AML-193 (cell line): ENCODE data around the gene PHOX2A.

Experiments
- DNase-seq, 2 experiments: peaks; one replicate each; lab custom pipeline; 2025; lab: John Stamatoyannopoulos, UW

Gene PHOX2A

DNA sequence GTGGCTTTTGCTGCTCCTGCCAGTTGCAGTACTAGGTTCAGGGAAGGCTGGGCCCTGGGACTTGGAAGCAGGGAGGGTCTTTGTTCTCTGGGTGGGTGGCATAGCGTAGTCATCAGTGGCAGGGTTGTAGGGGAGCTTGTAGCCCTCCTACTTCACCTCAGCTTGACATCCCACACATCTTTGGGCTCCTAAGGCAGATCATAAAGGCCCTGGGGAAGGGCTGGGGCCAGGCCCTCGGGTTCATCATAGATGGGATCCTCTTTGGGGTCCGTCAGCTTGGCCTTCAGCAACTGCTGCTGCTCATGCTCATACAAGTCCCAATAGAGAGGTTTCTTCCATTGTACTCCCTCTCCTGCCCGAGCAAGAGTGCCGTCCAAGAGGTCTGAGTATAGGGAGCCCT lies 6.0 kb upstream of the PHOX2A start:
- no peak for DNase-seq

GRCh38 chr11:72247584-72247983 lies 3.6 kb upstream of the PHOX2A start:
- DNase-seq, result no peak

GRCh38 chr11:72245263-72245816 lies 1.4 kb upstream of the PHOX2A start:
- DNase-seq, result no peak

GRCh38 chr11:72244361-72245262 lies 636 bp upstream of the PHOX2A start:
- DNase-seq, result no peak

DNA sequence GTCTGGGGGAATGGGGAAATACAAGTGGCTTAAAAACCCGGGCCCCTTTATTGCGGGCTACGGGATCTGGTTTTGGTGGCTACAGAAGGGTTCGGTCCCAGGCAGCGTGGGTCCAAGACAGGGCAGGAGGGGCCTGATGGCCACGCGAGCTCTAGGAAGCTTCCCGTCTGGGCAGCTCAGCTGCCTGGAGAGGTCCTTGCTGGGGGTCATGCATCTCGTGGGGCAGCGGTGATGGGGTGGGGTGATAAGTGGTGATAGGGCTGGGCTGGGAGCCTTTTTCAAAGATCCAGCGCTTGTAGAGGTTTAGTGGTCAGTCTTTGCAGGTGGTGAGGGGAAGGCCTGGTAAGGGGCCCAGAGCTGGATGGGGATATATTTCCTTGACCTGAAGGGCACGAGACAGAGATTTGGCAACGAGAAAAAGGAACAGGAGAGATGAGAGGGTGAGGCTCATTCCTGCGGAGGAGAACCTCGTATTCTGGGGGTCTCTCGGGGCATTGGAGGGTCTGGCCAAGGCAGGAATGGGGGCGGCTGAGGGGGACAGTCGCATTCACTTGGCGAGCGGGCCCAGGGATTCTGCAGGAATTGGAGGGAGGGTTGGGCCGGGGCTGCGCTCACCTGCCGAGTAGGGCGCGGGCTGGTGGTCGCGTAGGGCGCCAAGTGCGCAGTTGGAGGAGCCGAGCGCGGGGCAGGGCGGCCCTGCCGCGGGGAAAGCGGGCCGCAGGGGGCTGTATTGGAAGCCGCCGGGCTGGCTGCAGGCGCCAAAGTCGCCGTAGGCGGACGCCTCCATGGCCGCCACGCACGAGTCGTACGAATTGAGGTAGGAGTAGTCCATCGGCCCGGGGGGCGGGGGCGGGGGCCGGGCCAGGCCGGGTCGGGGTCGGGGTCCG lies 560 bp downstream of the PHOX2A start:
- no peak for DNase-seq

- no peak for DNase-seq
Observed at GRCh38 chr11:72242141-72242540, 1.8 kb downstream of the PHOX2A start.

DNA sequence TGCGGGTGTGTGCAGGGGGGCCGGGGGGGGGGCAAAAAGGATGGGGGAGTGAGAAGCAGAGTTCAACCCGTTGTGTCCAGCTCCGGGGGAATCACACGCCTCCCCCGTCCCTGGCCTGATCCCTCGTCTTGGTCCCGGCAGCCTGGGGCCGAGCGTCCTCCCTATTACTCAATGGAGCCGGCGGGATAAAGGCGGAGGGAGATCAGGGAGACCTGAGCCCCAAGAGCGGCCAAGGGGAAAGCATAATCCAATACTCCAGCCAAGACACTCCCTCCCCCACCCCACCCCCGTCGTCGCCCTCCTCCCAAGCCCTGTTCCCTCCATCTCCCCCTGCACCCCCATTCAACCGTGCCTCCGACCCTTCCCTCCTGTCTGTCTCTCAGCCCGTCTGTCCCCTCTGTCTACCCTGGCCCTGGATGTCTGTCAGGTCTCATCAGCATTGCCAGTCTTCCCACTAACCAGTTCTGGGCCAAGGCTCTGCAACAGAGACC lies 2.6 kb downstream of the PHOX2A start:
- no peak for DNase-seq

DNA sequence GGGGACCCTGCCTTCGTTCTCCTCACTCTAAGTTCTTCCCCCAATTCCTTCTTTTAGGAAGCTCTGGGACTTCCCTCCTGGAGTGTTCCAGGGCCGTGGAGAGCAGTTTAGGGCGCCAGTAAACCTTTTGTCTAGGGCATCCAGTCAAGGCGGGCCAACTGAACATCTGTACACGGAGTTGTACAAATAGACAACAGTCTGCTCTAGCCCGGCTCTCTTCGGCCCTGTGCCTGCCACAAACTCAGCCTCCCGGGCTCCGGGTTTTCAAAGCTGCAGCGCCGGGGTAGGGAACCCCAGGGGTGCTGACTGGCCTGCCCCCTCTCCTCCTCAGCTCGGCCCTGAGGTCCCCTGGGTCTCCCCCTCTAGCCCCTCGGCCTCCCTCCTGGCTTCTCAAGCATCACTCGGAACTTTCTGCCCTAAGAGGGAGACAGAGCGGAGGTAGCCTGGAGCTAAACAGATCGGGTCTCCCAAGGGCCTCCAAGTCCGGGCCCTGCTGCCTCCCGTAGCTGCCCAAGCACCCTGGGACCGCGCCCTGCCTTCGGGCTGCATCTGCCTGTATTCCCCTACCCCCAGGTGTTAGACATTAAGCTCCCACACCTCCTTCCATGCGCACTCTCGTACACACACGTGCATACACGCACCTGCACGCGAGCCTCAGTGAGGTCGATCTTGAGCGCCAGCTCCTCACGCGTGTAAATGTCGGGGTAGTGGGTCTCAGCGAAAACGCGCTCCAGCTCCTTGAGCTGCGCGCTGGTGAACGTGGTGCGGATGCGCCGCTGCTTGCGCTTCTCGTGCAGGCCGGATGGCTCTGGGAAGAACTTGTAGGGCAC lies 3.3 kb downstream of the PHOX2A start:
- no peak for DNase-seq

- no peak for DNase-seq
Observed at GRCh38 chr11:72239849-72240460, 4.0 kb downstream of the PHOX2A start.

DNA sequence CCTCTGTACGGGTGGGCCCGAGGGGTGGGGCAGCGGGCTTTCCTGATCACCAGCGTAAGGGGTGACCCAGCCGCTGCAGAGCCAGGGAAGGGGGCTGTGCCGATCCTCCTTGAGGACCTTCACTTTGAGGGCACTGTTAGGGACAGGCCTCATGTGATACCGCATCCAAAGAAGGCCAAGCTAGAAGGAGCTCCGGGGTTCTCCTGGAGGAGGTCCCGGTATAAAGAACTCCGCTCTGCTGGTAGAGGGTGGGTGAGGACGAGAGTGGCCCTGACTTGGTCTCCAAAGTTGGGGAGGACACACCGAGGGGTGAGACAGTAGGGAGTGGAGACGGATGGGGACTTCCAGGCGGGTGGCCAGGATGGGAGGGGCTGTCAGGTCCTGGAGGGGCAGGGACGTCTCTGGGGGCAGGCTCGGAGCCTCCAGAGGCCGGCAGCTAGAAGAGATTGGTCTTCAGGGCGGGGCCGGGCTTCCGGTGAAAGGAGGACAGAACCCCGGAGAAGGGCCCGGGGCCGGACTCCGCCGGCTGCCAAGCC lies 4.6 kb downstream of the PHOX2A start:
- no peak for DNase-seq

DNA sequence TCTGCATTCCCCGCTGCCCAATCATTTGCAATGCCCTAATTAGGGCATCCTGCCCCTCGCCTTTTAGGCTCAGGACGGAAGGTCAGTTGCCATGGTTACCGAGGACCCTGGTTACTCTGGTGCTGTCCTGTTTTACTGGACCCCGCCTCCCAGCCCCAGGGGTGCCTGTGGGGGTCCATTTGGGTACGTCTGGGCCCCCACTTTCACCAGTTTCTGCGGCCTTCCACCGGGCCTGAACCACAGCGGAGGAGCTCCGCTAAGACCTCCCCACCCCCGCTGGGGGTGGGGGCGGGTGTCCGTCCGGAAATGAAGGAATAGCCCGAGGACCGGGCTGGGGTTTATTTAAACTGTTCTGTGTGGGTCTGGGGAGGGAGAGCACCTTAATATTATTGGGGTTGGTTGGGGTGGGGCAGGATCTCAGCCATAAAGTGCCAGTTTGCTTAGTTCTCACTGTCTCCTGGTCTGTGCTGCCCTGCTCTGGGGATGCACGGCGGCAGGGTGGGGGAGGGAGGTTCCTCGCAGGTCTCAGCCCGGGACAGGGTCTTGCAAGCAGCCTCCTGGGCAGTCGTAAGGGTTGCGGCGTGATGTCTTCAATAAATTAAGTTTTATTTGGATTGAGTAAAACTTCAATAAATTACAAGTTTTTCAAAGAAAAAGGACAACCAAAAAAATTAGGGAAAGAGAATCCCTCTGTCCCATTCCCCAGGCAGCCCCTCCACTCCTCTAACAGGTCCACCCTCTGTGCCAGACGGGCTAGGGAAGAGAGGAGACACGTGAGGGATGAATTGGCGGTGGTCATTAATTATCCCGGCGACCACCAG lies 5.3 kb downstream of the PHOX2A start:
- DNase-seq, result no peak

DNA sequence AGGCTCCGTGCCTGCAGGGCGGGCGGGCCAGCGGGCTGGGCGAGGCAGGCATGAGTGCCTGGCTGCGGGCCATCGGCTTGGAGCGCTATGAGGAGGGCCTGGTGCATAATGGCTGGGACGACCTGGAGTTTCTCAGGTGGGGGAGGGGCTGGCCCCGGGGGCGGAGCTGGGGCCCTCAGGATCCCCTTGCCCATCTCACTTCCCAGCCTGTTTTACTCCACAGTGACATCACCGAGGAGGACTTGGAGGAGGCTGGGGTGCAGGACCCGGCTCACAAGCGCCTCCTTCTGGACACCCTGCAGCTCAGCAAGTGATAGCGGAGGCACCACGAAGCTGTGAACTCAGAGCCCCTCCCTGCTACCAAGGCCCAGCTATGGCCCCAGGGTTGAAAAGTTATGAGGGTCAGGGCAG lies 5.9 kb downstream of the PHOX2A start:
- DNase-seq, result peak; percentile 13 to 19

- DNase-seq, result no peak
Observed at GRCh38 chr11:72237112-72237931, 6.7 kb downstream of the PHOX2A start.

DNA sequence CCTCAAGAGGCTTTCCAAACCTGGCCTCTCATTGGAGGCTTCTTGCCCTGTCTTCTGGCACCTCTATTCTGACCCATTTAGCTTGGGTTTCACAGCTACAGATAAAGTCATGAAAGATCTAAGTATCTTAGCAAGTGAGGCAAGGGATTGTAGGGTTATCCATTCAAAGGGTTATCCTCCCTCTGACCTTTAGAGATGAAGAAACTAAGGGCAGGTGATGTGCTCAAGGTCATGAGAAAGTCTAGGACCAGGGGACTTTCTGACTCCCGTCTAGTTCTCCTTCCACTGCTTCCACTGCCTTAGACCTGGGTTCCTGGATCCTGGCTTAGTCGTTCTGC lies 7.2 kb downstream of the PHOX2A start:
- DNase-seq, result no peak

DNA sequence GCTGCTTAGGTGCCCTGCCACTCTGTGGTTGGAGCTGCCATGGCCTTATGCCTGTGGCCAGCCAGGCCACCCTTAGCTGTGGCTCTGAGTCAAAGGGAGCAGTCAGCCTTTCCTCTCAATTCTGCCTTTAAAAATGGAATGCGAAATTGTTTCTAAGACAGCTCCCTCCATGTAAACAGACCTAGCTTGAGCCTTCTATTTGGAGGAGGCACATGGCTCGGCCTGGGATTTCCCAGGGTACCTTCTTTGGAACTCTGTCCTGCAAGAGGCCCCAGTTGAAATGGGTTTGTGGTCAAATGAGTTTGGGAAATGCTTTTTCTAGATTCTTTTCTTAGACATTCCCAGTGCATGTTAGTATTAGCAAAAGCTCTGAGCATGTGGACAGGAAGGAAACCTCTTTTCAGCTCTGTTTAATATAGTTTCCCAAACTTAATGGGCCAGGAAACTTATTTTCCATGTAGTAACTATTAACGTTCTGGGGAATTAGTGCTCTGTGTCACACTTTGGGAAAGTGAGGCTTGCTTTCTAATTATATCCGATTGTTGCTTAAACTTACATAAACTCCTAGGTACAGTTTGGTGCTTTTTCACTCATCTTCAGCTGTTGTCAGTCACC lies 7.8 kb downstream of the PHOX2A start:
- no peak for DNase-seq

DNA sequence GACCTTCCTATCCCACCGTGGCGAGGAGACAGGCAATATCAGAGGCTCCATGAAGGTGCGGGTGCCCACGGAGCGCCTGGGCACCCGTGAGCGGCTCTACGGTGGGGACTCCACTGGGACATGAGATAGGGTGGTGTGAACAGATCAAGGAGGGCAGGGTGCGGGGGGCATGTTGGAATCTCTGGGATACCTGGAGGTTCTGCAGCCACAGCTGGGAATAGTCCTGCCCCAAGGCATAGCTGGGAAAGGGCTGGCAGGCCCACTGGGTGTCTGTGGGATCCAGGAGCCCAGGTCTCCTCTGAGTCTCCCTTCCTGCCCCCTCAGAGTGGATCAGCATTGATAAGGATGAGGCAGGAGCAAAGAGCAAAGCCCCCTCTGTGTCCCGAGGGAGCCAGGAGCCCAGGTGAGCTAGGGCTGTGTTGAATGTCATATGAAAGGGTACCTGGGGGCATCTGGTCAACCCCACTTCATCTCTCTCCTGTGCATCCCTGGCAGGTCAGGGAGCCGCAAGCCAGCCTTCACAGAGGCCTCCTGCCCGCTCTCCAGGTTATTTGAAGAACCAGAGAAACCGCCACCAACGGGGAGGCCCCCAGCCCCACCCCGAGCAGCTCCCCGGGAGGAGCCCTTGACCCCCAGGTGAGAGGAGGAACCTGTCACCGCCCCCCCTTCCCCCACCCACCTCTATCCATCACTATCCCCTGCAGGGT lies 8.5 kb downstream of the PHOX2A start:
- no peak for DNase-seq

DNA sequence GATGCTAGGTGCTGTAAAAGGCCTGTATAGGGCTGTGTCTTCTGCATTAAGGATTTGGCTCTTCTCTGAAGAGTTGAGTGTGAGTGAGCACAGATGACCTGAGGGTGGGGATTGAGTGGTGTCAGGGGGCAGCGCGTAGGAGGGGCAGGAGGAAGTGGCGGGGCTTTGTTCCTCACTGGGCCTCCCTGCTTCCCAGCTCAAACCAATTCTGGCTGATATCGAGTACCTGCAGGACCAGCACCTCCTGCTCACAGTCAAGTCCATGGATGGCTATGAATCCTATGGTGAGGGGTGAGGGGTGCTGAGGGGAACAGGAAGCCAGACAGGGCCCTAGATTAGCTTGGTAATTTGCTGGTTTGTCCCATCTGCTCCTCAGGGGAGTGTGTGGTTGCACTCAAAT lies 9.1 kb downstream of the PHOX2A start:
- no peak for DNase-seq

DNA sequence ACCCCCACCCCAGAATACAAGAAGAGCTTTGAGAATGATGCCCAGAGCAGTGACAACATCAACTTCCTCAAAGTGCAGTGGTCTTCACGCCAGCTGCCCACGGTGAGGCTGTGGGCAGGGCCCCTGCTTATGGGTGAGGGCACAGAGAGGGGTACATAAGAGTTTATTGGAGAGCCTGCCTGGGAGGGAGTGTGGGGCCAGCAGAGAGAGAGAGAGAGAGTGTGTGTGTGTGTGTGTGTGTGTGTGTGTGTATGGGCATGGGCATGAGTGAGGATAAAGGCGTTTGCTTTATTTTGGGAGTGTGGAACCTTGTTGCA lies 9.5 kb downstream of the PHOX2A start:
- no peak for DNase-seq
